ENCODE results near the gene HYAL1.

DNA sequence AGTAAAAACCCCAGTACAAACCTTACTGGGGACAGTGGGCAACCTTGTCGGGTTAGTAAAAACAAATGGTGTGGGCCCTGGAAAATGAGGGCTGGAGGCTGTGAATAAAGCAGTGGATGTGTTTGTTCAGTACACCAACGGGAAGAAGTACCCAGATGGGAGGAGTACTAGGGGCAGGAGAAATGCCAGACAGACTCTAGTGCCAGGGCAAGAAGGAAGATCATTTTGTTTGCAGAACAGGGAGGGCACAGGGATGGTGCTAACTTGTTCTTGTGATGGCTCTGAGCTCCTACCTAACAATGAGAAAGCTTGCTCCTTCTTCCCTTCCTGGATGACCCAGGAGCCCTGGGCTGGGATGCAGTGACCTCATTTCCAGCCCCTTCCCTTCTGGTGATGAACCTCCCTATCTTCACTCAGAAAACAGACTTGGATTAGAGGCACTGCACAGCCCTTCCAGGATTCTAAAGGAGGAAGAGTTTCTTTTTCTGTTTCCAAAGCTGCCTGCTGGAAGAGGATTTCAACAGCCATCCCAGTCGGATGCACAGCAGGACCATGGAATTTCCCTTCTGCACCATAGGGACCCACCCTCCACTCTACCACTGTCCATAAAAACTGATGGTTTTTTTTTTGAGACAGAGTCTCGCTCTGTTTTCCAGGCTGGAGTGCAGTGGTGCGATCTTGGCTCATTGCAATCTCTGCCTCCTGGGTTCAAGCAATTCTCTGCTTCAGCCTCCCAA lies 31.1 kb upstream of the HYAL1 start:
- TF ChIP-seq, protein P1, sequence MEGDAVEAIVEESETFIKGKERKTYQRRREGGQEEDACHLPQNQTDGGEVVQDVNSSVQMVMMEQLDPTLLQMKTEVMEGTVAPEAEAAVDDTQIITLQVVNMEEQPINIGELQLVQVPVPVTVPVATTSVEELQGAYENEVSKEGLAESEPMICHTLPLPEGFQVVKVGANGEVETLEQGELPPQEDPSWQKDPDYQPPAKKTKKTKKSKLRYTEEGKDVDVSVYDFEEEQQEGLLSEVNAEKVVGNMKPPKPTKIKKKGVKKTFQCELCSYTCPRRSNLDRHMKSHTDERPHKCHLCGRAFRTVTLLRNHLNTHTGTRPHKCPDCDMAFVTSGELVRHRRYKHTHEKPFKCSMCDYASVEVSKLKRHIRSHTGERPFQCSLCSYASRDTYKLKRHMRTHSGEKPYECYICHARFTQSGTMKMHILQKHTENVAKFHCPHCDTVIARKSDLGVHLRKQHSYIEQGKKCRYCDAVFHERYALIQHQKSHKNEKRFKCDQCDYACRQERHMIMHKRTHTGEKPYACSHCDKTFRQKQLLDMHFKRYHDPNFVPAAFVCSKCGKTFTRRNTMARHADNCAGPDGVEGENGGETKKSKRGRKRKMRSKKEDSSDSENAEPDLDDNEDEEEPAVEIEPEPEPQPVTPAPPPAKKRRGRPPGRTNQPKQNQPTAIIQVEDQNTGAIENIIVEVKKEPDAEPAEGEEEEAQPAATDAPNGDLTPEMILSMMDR (conservative IDR thresholded peaks at IDR 0.05; ENCODE audit: low read length), result no peak
- no peak for TF ChIP-seq EZH2phosphoT487 (IDR thresholded peaks at IDR 0.05; ENCODE audit: borderline replicate concordance)
